MM.1S (cell line): ENCODE measurements around the gene MUSK.

ENCODE experiments used
- DNase-seq: peaks from one replicate; pipeline ENCODE4 v3.0.0-alpha.2; 2015
- H2AFZ ChIP-seq: fragments of 300-600 bp; sonication (generic); 2 replicates; pipeline ENCODE4 v1.6.0; 2016; ENCODE audit warnings: antibody characterized with exemption, low read length
- H3F3A ChIP-seq: fragments of 300-600 bp; sonication (generic); 2 replicates; pipeline ENCODE4 v1.6.1; 2016; ENCODE audit warnings: mild to moderate bottlenecking, antibody characterized with exemption, low read length, moderate library complexity, mixed read lengths; ENCODE audit not compliant: insufficient read depth
- H3K27ac ChIP-seq: fragments of 300-600 bp; sonication (generic); 2 replicates; pipeline ENCODE4 v1.5.1; 2016; ENCODE audit warnings: mild to moderate bottlenecking, low read length
- H3K27me3 ChIP-seq: fragments of 300-600 bp; sonication (generic); replicated peaks from 2 replicates; pipeline ENCODE4 v1.6.0; 2016; ENCODE audit warnings: low read length; ENCODE audit not compliant: insufficient read depth
- H3K36me3 ChIP-seq: fragments of 300-600 bp; sonication (generic); replicated peaks from 2 replicates; pipeline ENCODE4 v1.6.1; 2016; ENCODE audit warnings: mild to moderate bottlenecking, low read length, mixed read lengths; ENCODE audit not compliant: insufficient read depth
- H3K4me1 ChIP-seq: fragments of 300-600 bp; sonication (generic); 2 replicates; pipeline ENCODE4 v1.6.1; 2016; ENCODE audit warnings: low read length, mixed read lengths
- H3K4me2 ChIP-seq: fragments of 300-600 bp; sonication (generic); 2 replicates; pipeline ENCODE4 v1.6.0; 2016; ENCODE audit warnings: low read depth, low read length
- H3K4me3 ChIP-seq: fragments of 300-600 bp; sonication (generic); 2 replicates; pipeline ENCODE4 v1.5.1; 2016; ENCODE audit warnings: low read length, mixed read lengths
- H3K79me2 ChIP-seq: fragments of 300-600 bp; sonication (generic); 2 replicates; pipeline ENCODE4 v1.6.1; 2016; ENCODE audit warnings: mixed run types, low read length, mixed read lengths
- H3K9ac ChIP-seq: fragments of 300-600 bp; sonication (generic); 2 replicates; pipeline ENCODE4 v1.6.1; 2016; ENCODE audit warnings: low read length, mixed read lengths
- H3K9me2 ChIP-seq: fragments of 300-600 bp; sonication (generic); replicated peaks from 2 replicates; pipeline ENCODE4 v1.6.1; 2016; ENCODE audit warnings: mild to moderate bottlenecking, low read length, mixed read lengths; ENCODE audit not compliant: insufficient read depth
- H3K9me3 ChIP-seq: fragments of 300-600 bp; sonication (generic); replicated peaks from 2 replicates; pipeline ENCODE4 v1.6.1; 2016; ENCODE audit warnings: mild to moderate bottlenecking, low read length, mixed read lengths; ENCODE audit not compliant: insufficient read depth
- H4K20me1 ChIP-seq: fragments of 300-600 bp; sonication (generic); 2 replicates; pipeline ENCODE4 v1.6.1; 2016; ENCODE audit warnings: mild to moderate bottlenecking, low read length, moderate library complexity, mixed read lengths; ENCODE audit not compliant: insufficient read depth
- EZH2 ChIP-seq: fragments of 300-600 bp; sonication (generic); optimal IDR thresholded peaks from 2 replicates; pipeline ENCODE3; 2017; ENCODE audit warnings: low read depth, mild to moderate bottlenecking, antibody characterized with exemption, low read length, mixed read lengths
- EZH2phosphoT487 ChIP-seq: fragments of 300-600 bp; sonication (generic); IDR thresholded peaks from 2 replicates; pipeline ENCODE4 v1.6.1; 2018; ENCODE audit warnings: antibody characterized with exemption, low read length
- TF ChIP-seq, protein P1 (sequence below): fragments of 300-600 bp; sonication (generic); IDR thresholded peaks from 2 replicates; pipeline ENCODE4 v1.5.1; 2016; ENCODE audit warnings: antibody characterized with exemption, low read length, mixed read lengths

Gene MUSK

DNA sequence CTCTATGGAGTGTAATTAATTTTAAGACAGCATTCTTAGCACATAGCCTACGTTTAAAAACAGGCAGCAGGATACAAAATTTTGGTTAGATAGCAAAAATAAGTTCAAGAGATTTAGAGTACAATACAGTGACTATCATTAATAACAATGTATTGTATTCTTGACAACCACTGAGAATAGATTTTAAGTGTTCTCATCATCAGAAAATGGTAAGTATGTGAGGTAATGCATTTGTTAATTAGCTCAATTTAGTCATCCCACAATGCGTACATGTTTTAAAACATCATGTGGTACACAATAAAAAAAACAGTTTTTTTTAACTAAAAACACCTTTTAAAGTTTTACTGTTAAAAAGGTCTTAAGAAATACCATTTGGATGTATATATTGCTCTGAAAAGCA lies 94.2 kb downstream of the MUSK start:
- Histone ChIP-seq H3K27ac (no peak overlapping the region), H3K36me3 (no peaks in the 10 kb centered on the region), H3K79me2 (no peaks in the 10 kb centered on the region), H3K27me3 (no peaks in the 10 kb centered on the region), H3K4me3 (no peak overlapping the region), H2AFZ (no peak overlapping the region), H3K4me1 (no peaks in the 10 kb centered on the region), H3K9me2 (no peaks in the 10 kb centered on the region), H3F3A (no peaks in the 10 kb centered on the region), H3K9me3 (no peaks in the 10 kb centered on the region), H3K9ac (no peak overlapping the region), H3K4me2 (no peak overlapping the region), H4K20me1 (no peaks in the 10 kb centered on the region)
- TF ChIP-seq, protein P1, sequence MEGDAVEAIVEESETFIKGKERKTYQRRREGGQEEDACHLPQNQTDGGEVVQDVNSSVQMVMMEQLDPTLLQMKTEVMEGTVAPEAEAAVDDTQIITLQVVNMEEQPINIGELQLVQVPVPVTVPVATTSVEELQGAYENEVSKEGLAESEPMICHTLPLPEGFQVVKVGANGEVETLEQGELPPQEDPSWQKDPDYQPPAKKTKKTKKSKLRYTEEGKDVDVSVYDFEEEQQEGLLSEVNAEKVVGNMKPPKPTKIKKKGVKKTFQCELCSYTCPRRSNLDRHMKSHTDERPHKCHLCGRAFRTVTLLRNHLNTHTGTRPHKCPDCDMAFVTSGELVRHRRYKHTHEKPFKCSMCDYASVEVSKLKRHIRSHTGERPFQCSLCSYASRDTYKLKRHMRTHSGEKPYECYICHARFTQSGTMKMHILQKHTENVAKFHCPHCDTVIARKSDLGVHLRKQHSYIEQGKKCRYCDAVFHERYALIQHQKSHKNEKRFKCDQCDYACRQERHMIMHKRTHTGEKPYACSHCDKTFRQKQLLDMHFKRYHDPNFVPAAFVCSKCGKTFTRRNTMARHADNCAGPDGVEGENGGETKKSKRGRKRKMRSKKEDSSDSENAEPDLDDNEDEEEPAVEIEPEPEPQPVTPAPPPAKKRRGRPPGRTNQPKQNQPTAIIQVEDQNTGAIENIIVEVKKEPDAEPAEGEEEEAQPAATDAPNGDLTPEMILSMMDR, result no peak
- TF ChIP-seq EZH2 (no peak), EZH2phosphoT487 (no peak)
- no peak for DNase-seq

DNA sequence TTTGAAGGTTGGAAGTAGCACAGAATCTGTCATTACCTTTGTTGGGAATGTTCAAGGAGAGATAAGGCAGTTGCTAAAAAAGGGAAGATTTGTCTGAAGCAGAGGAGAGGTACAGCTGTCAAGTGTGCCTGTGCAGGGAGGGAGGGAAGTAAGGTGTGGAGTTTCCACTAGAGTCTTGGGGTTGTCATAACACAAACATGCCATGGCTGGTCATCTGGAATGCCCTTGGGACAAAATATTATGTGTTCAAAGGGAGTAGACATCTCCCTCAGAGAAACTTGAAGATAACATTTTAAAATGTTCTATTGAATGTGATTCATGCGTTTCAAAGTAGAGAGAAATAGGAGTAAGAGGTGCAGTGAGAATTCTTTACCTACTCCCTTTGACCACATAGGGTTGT lies 95.0 kb downstream of the MUSK start:
- H3K9ac ChIP-seq, result no peak overlapping the region
- no peak for DNase-seq
- no peaks in the 10 kb centered on the region for H3K4me1 ChIP-seq
- no peaks in the 10 kb centered on the region for H3K9me3 ChIP-seq
- no peaks in the 10 kb centered on the region for H3K9me2 ChIP-seq
- no peak overlapping the region for H3K27ac ChIP-seq
- TF ChIP-seq, protein P1, result no peak
- TF ChIP-seq EZH2 (no peak), EZH2phosphoT487 (no peak)
- H3K79me2 ChIP-seq, result no peaks in the 10 kb centered on the region
- no peak overlapping the region for H2AFZ ChIP-seq
- H3K4me2 ChIP-seq, result no peak overlapping the region
- no peaks in the 10 kb centered on the region for H3F3A ChIP-seq
- no peaks in the 10 kb centered on the region for H3K27me3 ChIP-seq
- no peaks in the 10 kb centered on the region for H4K20me1 ChIP-seq
- no peak overlapping the region for H3K4me3 ChIP-seq
- no peaks in the 10 kb centered on the region for H3K36me3 ChIP-seq

DNA sequence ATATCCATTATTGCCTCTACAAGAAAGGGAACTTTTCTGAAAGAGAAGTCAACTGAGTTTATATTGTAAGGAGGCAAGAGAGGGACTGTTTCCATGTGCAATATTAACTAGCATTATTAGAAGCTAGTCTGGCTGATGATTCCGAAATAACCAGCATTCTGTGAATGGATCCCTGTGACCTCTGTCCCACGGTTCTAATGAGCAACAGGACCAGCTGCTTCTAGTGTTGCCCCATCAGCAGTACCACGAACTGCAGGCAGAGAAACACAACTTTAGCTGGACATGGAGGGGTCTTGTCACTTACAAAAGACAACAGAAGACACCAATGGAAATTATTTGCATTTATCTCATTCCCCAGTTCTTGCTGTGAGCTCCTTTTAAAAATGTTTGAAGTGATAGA lies 95.4 kb downstream of the MUSK start:
- H3K9me2 ChIP-seq, result no peaks in the 10 kb centered on the region
- no peak overlapping the region for H3K9ac ChIP-seq
- no peaks in the 10 kb centered on the region for H3K27me3 ChIP-seq
- no peak overlapping the region for H3K4me2 ChIP-seq
- no peaks in the 10 kb centered on the region for H3K79me2 ChIP-seq
- no peaks in the 10 kb centered on the region for H3K36me3 ChIP-seq
- H3K4me3 ChIP-seq, result no peak overlapping the region
- H4K20me1 ChIP-seq, result no peaks in the 10 kb centered on the region
- H3K4me1 ChIP-seq, result no peaks in the 10 kb centered on the region
- no peak overlapping the region for H3K27ac ChIP-seq
- DNase-seq, result no peak
- no peaks in the 10 kb centered on the region for H3F3A ChIP-seq
- no peaks in the 10 kb centered on the region for H3K9me3 ChIP-seq
- TF ChIP-seq EZH2, result no peak
- TF ChIP-seq, protein P1, result no peak
- no peak for TF ChIP-seq EZH2phosphoT487
- H2AFZ ChIP-seq, result no peak overlapping the region

DNA sequence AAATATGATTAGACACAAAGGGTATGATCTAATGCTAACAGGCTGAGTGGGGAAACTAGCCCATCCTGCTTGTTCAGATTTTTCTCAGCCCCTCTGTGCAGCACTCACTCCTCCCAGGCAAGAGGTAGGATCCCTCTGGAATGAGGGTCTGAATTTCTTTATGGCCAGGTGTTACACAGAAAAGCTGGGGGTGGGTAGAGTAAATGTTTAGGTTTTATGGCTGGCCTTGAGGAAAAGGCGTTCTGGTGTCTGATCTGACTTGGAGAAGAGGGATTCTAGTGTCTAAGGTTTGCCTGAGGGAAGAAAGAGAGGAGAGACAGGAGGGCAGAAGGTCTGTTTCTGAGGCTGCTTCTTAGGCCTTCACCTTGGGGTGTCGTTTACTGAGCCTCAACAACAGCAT lies 97.3 kb downstream of the MUSK start:
- Histone ChIP-seq H3K36me3 (no peaks in the 10 kb centered on the region), H3K27ac (no peak overlapping the region), H3K4me2 (no peak overlapping the region), H3K4me3 (no peak overlapping the region), H3K4me1 (no peaks in the 10 kb centered on the region), H3K9me3 (no peaks in the 10 kb centered on the region), H3K9me2 (no peaks in the 10 kb centered on the region), H3K9ac (no peak overlapping the region), H3K79me2 (no peaks in the 10 kb centered on the region), H3F3A (no peaks in the 10 kb centered on the region), H2AFZ (no peak overlapping the region), H4K20me1 (no peaks in the 10 kb centered on the region), H3K27me3 (no peaks in the 10 kb centered on the region)
- DNase-seq, result no peak
- TF ChIP-seq EZH2 (no peak), EZH2phosphoT487 (no peak)
- TF ChIP-seq, protein P1, result no peak
